HG03460 (cell line): Measurements from ENCODE around the gene GARNL3.

Source experiments
- ATAC-seq: cut with Tn5 transposase; IDR thresholded peaks from one replicate; pipeline ENCODE4 v1.9.1; 2021; ENCODE audit not compliant: unreplicated experiment

GARNL3 gene

GRCh38 chr9:127264462-127265219 is at the start of gene GARNL3:
Gene GARNL3, plus strand, starts transcription at chr9:127264774. Its CDS starts 104 bp downstream, at chr9:127264878.
- no peak for ATAC-seq

DNA sequence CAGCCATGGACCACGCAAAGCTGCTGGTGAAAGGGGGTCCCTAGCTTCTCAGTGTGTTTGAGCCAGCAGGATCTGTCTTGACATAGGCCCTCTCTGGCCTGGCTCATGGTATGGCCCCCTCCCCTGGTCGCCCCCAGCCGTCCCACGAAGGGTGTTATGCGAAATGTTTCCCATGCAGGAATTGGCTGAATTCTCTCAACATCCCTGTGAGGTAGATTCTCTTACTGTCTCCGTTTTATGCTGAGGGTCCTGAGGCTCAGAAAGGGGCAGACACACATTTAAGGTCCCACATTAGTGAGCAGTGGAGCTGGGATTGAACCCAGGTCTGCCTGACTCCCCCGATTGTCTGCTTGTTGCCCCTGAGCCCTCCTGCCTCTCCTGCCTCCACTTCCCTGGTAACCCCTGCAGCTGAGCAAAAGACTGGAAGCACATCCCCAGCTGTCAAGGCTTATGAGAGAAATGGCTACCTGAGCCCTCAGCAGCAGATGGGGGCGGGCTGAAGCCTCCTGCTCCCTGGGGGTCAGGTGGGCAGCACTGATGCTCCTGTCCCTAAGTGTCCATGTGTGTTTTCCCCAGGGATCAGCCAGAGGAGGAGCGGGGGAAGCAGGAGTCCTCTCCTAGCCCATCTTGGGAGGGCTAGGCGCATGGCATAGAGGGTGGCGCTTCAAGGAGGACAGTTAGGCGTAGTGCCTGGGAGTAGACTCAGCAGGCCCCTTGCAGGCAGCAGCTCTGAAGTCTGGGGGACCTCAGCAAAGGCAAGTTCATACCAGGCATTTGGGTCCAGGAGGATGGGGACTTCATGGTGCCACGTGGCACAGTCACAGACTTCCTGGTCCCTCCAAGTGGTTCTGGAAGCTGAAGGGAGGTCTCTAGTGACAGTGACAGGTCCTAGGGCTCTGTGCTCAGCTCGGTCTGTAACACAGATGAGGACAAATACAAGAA is 49.0 kb upstream of the GARNL3 start:
- no peak for ATAC-seq

DNA sequence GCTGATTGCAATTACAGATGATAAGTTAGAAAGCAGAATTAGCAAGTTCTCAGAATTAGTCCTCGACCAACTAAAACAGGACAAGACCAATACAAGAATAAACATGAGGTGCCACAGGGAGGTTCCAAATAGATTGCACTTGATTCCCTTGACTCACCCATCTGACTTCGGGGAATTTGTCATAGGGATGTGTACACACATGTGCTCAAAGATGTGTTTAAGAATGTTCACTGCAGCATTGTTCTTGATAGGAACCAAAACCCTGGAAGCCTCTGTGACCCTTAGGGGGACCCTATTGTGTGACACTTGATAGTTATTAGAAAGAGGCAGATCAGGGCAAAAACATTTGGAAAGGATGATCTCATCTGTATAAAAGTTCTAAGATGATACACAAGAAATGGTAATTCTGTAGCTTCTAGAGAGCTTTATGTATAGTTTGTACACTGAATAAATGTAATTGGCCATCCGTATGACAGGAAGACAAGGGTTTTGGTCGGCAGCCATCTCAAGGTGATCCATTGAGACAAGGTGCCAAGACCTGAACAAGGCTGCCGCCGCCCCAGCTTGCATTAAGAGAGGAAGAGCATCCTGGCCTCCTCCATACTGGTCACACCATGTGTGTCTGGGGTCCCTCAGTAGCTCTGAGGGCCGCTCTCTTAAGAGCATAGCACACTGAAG is 48.2 kb upstream of the GARNL3 start:
- no peak for ATAC-seq

GRCh38 chr9:127216888-127217217 is 47.7 kb upstream of the GARNL3 start:
- no peak for ATAC-seq

GRCh38 chr9:127218818-127219217 is 45.8 kb upstream of the GARNL3 start:
- no peak for ATAC-seq

DNA sequence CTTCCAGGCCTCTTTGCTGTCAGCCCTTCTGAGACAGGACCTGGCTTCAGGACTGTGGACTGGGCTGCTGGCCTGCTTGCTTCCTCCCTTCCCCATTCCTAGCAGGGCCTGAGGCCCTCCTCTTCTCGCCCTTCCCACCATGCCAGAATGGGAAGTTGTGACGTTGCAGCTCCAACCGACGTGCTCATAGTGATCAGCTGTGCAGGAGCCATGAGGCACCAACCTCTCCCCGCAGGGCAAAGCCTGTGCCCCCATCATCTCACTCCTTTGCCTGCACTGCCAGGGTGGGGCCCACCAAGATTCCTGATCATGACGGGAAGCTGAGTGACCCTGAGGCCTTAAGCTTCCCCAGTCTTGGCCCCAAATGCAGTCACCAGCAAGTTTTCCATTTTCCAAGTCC is 45.1 kb upstream of the GARNL3 start:
- no peak for ATAC-seq

GRCh38 chr9:127221695-127222094 is 42.9 kb upstream of the GARNL3 start:
- no peak for ATAC-seq

DNA sequence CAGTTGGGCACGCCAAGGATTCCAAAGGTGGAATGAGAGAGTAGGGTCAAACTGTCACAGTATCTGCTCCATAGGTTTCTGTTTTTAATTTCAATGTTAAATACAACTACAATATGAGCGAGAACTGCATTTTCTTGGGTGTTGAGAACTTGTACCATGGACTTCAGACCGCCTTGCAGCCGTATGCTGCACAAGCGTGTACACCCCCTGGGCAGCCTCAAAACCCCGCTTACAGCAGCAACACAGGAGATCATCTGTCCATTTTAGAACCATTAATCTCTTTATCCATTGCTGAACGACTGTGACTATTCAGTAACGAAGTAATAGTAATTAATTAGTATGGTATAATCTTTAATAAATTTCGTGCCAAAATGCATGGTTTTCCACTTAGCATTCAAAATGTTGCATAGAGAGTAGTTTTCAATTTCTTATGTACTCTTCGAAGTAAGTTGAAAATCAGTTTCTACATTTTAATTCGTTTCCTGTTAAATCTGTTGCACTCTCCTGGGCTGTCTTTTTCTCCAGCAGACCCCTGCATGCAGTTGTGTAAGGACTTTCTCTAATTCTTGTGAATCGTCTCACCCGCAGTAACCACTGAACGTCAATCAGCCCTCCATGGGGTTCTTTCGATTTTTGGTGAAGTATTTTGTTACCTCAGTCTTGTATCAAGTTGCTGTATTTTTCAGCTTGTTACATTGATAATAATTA is 42.0 kb upstream of the GARNL3 start:
- no peak for ATAC-seq

DNA sequence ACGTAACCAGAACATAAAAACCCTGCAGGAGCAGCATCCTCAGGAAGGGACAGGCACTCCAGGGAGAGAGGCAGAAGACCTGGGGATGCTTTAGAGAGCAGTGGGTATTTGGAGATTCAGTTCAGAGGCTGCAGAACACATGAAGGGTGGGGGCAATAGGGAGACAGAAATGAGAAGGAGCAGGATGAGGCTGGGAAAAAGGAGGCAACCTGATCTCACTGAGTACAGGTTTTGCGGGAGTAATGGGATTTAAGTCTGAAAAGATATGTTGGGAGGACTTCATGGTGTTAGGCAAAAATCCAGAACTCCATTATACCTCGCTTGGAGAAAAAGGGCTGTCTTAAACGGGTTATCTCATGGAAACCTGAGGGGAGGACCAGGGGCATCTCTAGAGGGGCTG is 41.3 kb upstream of the GARNL3 start:
- no peak for ATAC-seq

- ATAC-seq: no peak
Observed at GRCh38 chr9:127223810-127224177, 40.8 kb upstream of the GARNL3 start.

- peak; percentile 53 for ATAC-seq
Observed at GRCh38 chr9:127224178-127224882, 40.2 kb upstream of the GARNL3 start.

DNA sequence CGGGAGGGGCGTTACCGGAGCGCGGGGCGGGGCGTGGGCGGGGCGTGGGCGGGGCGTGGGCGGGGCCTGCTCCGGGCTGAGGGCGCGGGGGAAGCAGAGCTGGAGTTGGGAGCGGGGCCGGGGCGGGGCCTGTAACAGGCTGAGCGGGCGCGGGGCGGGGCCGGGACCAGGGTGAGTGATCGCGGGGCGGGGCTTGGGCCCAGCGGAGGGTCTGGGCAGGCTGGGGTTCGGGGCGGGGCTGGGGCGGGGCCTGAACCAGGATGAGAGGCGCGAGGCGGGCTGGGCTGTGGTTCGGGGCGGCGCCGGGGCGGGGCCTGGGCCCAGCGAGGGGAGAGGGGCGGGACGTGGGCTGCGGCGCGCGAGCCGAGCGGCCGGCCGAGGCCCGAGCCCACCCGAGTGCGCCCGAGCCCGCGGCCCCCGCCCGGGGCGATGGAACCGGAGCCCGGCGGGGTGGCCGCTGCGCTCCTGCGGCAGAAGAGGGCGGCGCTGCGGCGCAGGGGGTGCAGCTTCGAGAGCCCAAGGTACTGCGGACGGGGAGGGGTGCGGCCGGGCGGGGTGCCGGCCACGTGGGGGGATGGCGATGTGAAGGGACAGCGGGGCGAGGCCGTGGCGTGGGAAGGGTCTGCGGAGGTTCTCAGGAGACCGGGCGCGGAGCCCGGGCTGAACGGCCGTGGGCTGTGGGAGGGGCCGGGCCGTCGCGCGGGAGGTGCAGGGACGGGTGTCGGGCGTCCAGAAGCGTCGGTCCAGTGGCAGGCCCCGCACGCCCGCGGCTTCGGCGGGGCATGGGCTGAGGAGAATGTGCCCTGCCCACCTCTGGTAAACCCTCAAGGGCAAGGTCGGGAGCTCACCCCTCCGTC is 39.5 kb upstream of the GARNL3 start:
- ATAC-seq: peak; percentile 50

- ATAC-seq: no peak
Observed at GRCh38 chr9:127225801-127226625, 38.6 kb upstream of the GARNL3 start.

- no peak for ATAC-seq
Observed at GRCh38 chr9:127229691-127230417, 34.7 kb upstream of the GARNL3 start.

DNA sequence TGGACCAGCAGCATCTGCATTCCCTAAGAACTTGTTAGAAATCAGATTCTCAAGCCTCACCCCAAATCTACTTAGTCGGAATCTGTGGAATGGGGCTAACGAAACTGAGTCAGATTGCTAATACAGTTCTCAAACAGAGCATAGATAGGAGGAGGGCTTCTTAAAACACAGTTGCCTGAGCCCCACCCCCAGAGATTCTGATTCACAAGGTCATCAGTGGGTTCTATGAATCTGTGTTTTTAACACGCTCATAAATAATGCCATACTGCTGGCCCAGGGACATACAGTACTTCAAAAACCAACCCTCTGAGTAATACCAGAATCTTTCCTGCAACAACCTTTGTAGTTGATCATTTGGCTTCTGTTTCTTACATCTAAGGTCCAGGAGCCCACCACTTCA is 32.9 kb upstream of the GARNL3 start:
- no peak for ATAC-seq

DNA sequence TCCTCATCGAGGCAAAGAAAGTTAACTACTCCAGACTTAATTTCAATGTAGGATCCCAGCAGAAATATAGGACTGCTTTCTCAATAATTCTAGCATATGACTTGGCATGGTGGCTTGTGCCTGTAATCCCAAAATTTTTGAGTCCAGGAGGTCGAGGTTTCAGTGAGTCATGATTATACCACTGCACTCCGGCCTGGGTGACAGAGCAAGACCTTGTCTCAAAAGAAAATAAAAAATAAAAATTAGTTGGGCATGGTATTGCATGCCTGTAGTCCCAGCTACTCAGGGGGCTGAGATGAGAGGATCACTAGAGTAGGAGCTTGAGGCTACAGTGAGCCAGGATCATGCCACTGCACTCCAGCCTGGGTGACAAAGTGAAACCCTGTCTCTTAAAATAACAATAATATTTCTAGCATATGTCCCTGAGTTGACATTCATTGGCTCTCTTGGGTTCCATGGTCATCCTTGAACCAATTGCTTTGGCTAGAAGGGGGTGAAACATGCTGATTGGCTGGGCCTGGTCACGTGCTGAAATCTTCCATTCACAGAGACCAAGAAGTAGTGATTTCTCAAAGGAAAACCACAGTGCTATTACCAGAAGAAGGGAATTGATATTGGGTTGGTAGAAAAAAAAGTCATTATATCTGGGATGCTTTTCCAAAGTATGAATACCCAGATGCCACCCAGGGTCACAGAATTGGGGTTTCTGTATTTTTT is 31.6 kb upstream of the GARNL3 start:
- no peak for ATAC-seq

- no peak for ATAC-seq
Observed at GRCh38 chr9:127233550-127233949, 31.0 kb upstream of the GARNL3 start.
